AG09319 (cell line): ENCODE measurements around the gene C2orf78.

Source experiments
- DNase-seq: peaks from one replicate; pipeline ENCODE4 v3.0.0-alpha.2; 2010; ENCODE audit warnings: low read depth; ENCODE audit errors: extremely low read depth
- TF ChIP-seq, protein P1 (sequence below): IDR thresholded peaks from 2 replicates; pipeline ENCODE4 v1.5.1; 2011; ENCODE audit warnings: low read depth, mild to moderate bottlenecking, inconsistent platforms, low read length, moderate library complexity

Gene C2orf78

GRCh38 chr2:73811878-73812277 is 27.9 kb downstream of the C2orf78 start:
- no peak for DNase-seq

DNA sequence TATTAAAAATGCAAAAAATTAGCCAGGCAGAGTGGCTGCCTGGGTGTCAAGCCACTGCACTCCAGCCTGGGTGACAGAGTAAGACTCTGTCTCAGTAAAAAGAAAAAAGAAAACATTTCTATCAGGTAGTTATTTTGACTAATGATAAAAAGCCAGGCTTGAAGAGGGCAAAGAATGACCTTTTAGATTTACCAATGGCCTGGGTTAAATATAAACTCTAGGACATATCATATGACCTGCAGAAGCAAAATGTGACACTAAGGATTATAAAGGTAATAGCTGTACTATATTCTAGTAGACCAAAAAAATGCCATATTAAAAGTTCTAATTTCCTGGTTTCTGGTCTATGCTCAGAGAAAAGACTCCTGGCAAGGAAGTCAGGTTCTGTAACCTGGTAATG is 28.7 kb downstream of the C2orf78 start:
- TF ChIP-seq, protein P1, sequence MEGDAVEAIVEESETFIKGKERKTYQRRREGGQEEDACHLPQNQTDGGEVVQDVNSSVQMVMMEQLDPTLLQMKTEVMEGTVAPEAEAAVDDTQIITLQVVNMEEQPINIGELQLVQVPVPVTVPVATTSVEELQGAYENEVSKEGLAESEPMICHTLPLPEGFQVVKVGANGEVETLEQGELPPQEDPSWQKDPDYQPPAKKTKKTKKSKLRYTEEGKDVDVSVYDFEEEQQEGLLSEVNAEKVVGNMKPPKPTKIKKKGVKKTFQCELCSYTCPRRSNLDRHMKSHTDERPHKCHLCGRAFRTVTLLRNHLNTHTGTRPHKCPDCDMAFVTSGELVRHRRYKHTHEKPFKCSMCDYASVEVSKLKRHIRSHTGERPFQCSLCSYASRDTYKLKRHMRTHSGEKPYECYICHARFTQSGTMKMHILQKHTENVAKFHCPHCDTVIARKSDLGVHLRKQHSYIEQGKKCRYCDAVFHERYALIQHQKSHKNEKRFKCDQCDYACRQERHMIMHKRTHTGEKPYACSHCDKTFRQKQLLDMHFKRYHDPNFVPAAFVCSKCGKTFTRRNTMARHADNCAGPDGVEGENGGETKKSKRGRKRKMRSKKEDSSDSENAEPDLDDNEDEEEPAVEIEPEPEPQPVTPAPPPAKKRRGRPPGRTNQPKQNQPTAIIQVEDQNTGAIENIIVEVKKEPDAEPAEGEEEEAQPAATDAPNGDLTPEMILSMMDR: no peak
- DNase-seq: no peak

More at GRCh38 chr2:73811878-73812277, 27.9 kb downstream of the C2orf78 start:
- TF ChIP-seq, protein P1: no peak

DNA sequence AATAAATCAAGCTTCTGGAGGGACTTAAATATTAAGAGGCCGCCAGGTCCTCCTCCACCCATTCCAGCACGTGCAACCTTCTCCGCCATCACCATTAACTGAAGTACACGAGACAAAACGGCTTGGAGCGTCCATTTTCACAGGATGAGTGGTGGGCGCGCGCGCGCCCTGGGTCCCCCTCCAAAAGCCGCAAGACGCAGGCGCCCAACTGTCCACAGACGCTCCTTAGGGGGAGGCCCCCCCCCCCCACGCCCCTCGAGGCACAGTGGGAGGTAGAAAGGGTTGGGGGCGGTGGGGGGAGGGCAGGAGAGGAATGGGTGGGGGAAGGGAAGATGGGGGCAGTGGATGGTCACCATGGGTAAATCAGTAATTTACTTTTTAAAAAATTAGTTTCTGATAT is 34.3 kb downstream of the C2orf78 start:
- no peak for DNase-seq
- TF ChIP-seq, protein P1: no peak

DNA sequence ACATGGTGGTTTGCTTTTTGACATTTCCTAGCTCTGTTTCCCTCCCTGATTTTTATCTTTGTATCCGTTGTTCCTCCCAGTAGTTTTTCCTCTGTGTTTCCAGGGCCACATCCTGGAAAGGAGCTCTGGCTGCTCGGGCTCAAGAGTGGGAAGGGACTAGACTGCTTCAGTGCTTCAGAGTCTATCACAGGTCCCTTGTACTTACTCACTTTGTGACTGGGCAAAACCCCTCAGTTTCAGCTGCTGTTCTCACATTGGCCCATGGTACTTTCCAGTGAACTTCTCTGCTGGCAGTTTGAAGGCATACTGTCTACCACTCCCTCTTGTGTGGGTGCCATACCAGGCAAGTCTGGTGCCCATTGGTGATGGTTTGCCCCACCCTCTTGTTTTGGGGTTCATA is 37.2 kb downstream of the C2orf78 start:
- TF ChIP-seq, protein P1: no peak
- no peak for DNase-seq

- DNase-seq: no peak
- TF ChIP-seq, protein P1: no peak
Observed at GRCh38 chr2:73821669-73822068, 37.7 kb downstream of the C2orf78 start.

DNA sequence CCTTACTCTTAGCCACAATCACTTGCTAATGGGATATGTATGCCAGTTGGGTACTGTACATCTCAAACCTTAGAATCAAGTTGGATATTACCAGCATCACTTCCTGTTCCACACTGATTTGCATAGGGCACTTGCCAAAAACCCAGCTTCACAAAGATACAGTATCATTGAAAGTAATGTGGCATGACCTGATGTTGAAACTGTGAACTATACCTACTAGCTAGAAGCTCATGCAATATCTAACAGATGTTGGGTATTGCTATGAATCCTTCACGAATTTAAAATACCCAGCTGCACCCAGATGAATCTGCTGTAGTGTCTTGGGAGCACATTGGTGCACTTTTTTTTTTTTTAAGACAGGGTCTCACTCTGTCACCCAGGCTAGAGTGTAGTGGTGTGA is 38.3 kb downstream of the C2orf78 start:
- TF ChIP-seq, protein P1: no peak
- no peak for DNase-seq

DNA sequence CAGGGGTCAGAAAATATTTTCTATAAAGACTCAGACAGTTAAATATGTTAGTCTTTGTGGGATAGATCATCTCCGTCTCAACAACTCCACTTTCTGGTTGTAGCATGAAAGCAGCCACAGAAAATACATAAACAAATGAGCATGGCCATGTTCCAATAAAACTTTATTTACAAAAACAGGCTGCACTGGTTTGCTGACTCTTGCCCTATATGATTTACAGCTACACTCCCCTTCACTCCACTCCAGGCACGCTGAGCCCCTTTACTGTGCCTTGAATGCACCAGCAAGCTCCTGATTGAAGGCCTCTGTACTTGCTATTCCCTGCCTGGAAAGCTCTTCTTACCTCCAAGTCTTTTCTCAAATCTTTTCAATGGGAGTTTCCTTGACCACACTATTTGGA is 39.0 kb downstream of the C2orf78 start:
- TF ChIP-seq, protein P1: no peak
- no peak for DNase-seq
